GM12878 (cell line): Measurements from ENCODE around the gene PLPP7. TPM values are rescaled to one million over a fixed set of nuclear protein-coding genes. Genes with fewer than 3 reads are reported as not detected.

Source experiments
- ATAC-seq: fragments of 200-7000 bp; cut with Tn5 transposase; 3 replicates; pipeline ENCODE4 v1.9.1; 2020; ENCODE audit warnings: mild to moderate bottlenecking, moderate library complexity
- BruUV-seq: library from RNA; stranded (reverse); fragments of 400-500 nt; replicated peaks from 2 replicates; lab custom pipeline; 2021; lab: Mats Ljungman, UMichigan
- CTCF ChIA-PET: fragments of 300-600 bp; sonication (Branson Sonifier 250); formaldehyde crosslinking; extraction: SDS; loops from one replicate; lab custom pipeline; 2021; ENCODE audit warnings: inconsistent platforms; lab: Yijun Ruan, JAX
- POLR2A ChIA-PET: fragments of 350-600 bp; formaldehyde crosslinking; extraction: SDS; loops from one replicate; lab custom pipeline; 2021; ENCODE audit warnings: inconsistent platforms; lab: Charles Lee
- RAD21 ChIA-PET: fragments of 300-600 bp; sonication (Branson Sonifier 250); formaldehyde crosslinking; loops from one replicate; lab custom pipeline; 2023; ENCODE audit warnings: antibody characterized with exemption; ENCODE audit not compliant: unreplicated experiment; lab: Charles Lee
- SMC1A ChIA-PET: fragments of 300-600 bp; sonication (Branson Sonifier 250); formaldehyde crosslinking; loops from one replicate; lab custom pipeline; 2023; ENCODE audit not compliant: unreplicated experiment, uncharacterized antibody; lab: Charles Lee
- DNase-seq: peaks from one replicate; pipeline ENCODE4 v3.0.0-alpha.2; 2011; ENCODE audit warnings: low read depth, low spot score
- FAIRE-seq: peaks from 3 replicates; lab custom pipeline; 2011; peaks lifted over from hg19 to GRCh38; lab: Jason Lieb, UNC
- H2AFZ ChIP-seq: 2 replicates; pipeline ENCODE4 v1.6.0; 2011; ENCODE audit warnings: low read depth, low read length, control low read depth; ENCODE audit not compliant: control insufficient read depth
- H3K27ac ChIP-seq: 2 replicates; pipeline ENCODE4 v1.5.1; 2011; ENCODE audit warnings: control low read depth; ENCODE audit not compliant: control insufficient read depth, insufficient read depth
- H3K27me3 ChIP-seq, 2 experiments: replicated peaks in 1 of 2; 2 replicates each; pipeline versions ENCODE4 v1.6.0 to v1.6.1; 2011; ENCODE audit warnings: low read length in 1 of 2; ENCODE audit not compliant: control insufficient read depth in 2 of 2, insufficient read depth in 2 of 2
- H3K36me3 ChIP-seq, 2 experiments: 2 replicates each; pipeline ENCODE4 v1.5.1; 2011; ENCODE audit warnings: low read length in 1 of 2; ENCODE audit not compliant: control insufficient read depth in 2 of 2, insufficient read depth in 2 of 2
- H3K4me1 ChIP-seq: 2 replicates; pipeline ENCODE4 v1.6.1; 2011; ENCODE audit warnings: mild to moderate bottlenecking, low read length, moderate library complexity, mixed read lengths; ENCODE audit not compliant: control insufficient read depth, insufficient read depth
- H3K4me2 ChIP-seq: 2 replicates; pipeline ENCODE4 v1.6.0; 2011; ENCODE audit warnings: control low read depth; ENCODE audit not compliant: control insufficient read depth, insufficient read depth
- H3K4me3 ChIP-seq: fragments of 200-600 bp; sonication (generic); 2 replicates; pipeline ENCODE4 v1.5.1; 2016
- H3K79me2 ChIP-seq: 2 replicates; pipeline ENCODE4 v1.6.0; 2011; ENCODE audit warnings: low read length; ENCODE audit not compliant: control insufficient read depth, insufficient read depth
- H3K9ac ChIP-seq: 2 replicates; pipeline ENCODE4 v1.8.0; 2011; ENCODE audit warnings: low read length, control low read depth, mixed read lengths; ENCODE audit not compliant: control insufficient read depth, insufficient read depth
- H3K9me3 ChIP-seq: replicated peaks from 3 replicates; pipeline ENCODE4 v1.5.1; 2011; ENCODE audit warnings: mild to moderate bottlenecking, low read length; ENCODE audit not compliant: control insufficient read depth, insufficient read depth
- H4K20me1 ChIP-seq: 2 replicates; pipeline ENCODE4 v1.6.0; 2011; ENCODE audit not compliant: control insufficient read depth, insufficient read depth
- ATF7 ChIP-seq: fragments of 450-650 bp; IDR thresholded peaks from 2 replicates; pipeline ENCODE4 v1.6.1; 2016; ENCODE audit warnings: low read depth, mild to moderate bottlenecking
- CREM ChIP-seq: IDR thresholded peaks from 2 replicates; pipeline ENCODE4 v1.6.1; 2014; ENCODE audit warnings: antibody characterized with exemption, low read depth
- ETV6 ChIP-seq, 2 experiments: fragments of 450-650 bp in 1 of 2; IDR thresholded peaks in 1 of 2; conservative IDR thresholded peaks in 1 of 2; 2 replicates each; pipeline ENCODE4 v1.6.1; 2014; ENCODE audit warnings: antibody characterized with exemption in 1 of 2, borderline replicate concordance in 1 of 2, low read depth in 1 of 2, mild to moderate bottlenecking in 1 of 2, moderate library complexity in 1 of 2
- KAT2A ChIP-seq: conservative IDR thresholded peaks from 2 replicates; pipeline ENCODE4 v1.6.1; 2011; ENCODE audit warnings: low read depth, low read length; ENCODE audit not compliant: control insufficient read depth
- MYB ChIP-seq: fragments of 150-350 bp; IDR thresholded peaks from 2 replicates; pipeline ENCODE4 v1.6.1; 2014; ENCODE audit warnings: mild to moderate bottlenecking, low read depth, low read length, borderline replicate concordance
- NFIC ChIP-seq: IDR thresholded peaks from 2 replicates; pipeline ENCODE4 v1.6.1; 2012; ENCODE audit warnings: low read depth, mild to moderate bottlenecking, inconsistent platforms, low read length, moderate library complexity
- POLR2A ChIP-seq: IDR thresholded peaks from 2 replicates; pipeline ENCODE4 v1.6.1; 2011; ENCODE audit warnings: low read depth, mild to moderate bottlenecking, low read length
- SUPT20H ChIP-seq: IDR thresholded peaks from 2 replicates; pipeline ENCODE4 v1.6.1; 2011; ENCODE audit warnings: low read depth, mild to moderate bottlenecking, low read length, moderate library complexity, borderline replicate concordance; ENCODE audit not compliant: control insufficient read depth
- TBL1XR1 ChIP-seq: IDR thresholded peaks from 2 replicates; pipeline ENCODE4 v1.6.1; 2012; ENCODE audit warnings: low read depth, low read length, improper control_type of control experiment
- YY1 ChIP-seq: IDR thresholded peaks from 2 replicates; pipeline ENCODE4 v1.6.1; 2011; ENCODE audit warnings: low read depth, mild to moderate bottlenecking, low read length
- WGBS: methylation state at CpG from one replicate; pipeline ENCODE4 v1.1.6; 2016; ENCODE audit warnings: low lambda C conversion rate; ENCODE audit not compliant: insufficient replicate concordance, insufficient coverage; ENCODE audit errors: missing lambda C conversion rate; 5-methylcytosine and 5-hydroxymethylcytosine counted together
- in situ Hi-C: fragments of 300-500 bp; cut with MboI; formaldehyde crosslinking; loops from 9 replicates; pipeline ENCODE4 v1.14.3; 2018; ENCODE audit warnings: mixed read lengths
- intact Hi-C: fragments of 100-400 bp; cut with micrococcal nuclease; formaldehyde crosslinking; loops from one replicate; pipeline ENCODE4 v1.14.2; 2022; ENCODE audit not compliant: unreplicated experiment
- polyA plus RNA-seq, 11 experiments: library from polyadenylated mRNA; depleted of rRNA in 4 of 11; unstranded in 6 of 11; stranded (reverse) in 5 of 11; fragments of >200 nt; fragmentation: Nextera tagmentation in 4 of 11; fragmentation: Illumina TruSeq in 1 of 11; extraction: Ambion mirVana in 4 of 11; extraction: Trizol in 1 of 11; gene quantifications; 1 replicate in 1 of 11; 2 replicates in 10 of 11; pipeline versions ENCODE4 v1.2.1 to v1.2.3, GENCODE V29; 2011 to 2016; ENCODE audit warnings: inconsistent platforms in 2 of 11, missing spikeins in 2 of 11, low read depth in 1 of 11
- total RNA-seq, 4 experiments: library from RNA; depleted of rRNA in 3 of 4; stranded (reverse); fragments of >200 nt in 3 of 4; fragmentation: Illumina TruSeq in 1 of 4; extraction: Trizol in 1 of 4; gene quantifications; 2 replicates each; pipeline versions ENCODE4 v1.2.1 to v1.2.3, GENCODE V29; 2013 to 2021
- TF ChIP-seq, protein P1 (sequence below): fragments of 450-650 bp; IDR thresholded peaks from 2 replicates; pipeline ENCODE4 v1.6.1; 2016; ENCODE audit warnings: mild to moderate bottlenecking
- TF ChIP-seq, protein P2 (sequence below): IDR thresholded peaks from 2 replicates; pipeline ENCODE4 v1.6.1; 2011; ENCODE audit warnings: mild to moderate bottlenecking, low read depth, low read length, moderate library complexity; ENCODE audit not compliant: insufficient replicate concordance

Gene PLPP7
- total and polyA plus RNA-seq, 10 of the 15 experiments (the other 5 are each of a cell fraction or from before 2014, with no cell fraction given) = 0.05 to 1.0 (median 0.40) TPM; not detected in 3

DNA sequence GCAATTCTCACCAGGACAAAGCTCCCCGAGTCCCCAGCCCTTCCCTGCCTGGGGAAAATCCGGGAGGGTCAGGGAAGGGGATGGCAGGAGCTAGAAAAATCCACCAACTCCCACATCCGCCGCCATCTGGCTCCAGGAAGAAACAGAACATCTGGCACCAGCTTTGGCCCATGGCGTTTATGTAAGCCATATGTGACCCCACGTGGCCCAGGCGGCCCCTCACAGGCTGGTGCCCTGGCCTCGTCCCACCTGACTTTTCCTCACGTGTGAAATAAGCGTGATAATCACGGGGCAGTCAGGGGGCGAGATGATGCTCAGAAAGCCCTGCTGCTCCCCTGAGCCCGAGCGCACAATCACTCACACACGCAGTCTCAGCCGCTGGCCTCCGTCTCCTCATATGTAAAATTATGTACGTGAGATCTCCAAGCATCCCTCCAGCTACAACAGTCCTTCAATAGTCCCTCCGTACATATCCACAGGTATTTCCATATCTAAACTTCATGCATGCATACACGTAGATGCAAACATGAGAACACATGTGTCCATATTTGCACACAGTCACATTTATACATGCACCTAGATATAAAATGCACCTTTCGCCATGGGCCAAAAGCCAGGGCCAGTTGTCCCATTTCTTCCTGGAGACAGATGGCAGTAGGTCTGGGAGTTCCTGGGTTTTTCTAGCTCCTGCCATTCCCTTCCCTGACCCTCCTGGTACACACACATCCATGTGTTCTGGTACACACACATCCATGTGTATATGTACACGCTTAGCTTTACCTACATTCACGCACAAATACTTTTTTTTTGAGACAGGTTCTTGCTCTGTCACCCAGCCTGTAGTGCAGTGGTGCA is 28.9 kb downstream of the PLPP7 start:
- 42% methylated on average over 23 of the region's 23 CpGs for WGBS
- no peaks in the 10 kb centered on the region for H3K4me1 ChIP-seq
- H2AFZ ChIP-seq = no peak overlapping the region
- H4K20me1 ChIP-seq = no peaks in the 10 kb centered on the region
- H3K79me2 ChIP-seq = no peaks in the 10 kb centered on the region
- no peak overlapping the region for H3K9ac ChIP-seq
- DNase-seq (no peak), ATAC-seq (no peak), FAIRE-seq (no peak)
- SMC1A ChIA-PET = no interaction called here
- RAD21 ChIA-PET = no interaction called here
- no peaks in the 10 kb centered on the region; a peak in 2 of 4 replicates for H3K27me3 ChIP-seq
- no peak overlapping the region for H3K4me3 ChIP-seq
- H3K4me2 ChIP-seq = no peak overlapping the region
- CTCF ChIA-PET = no interaction called here
- H3K36me3 ChIP-seq = no peaks in the 10 kb centered on the region
- intact Hi-C loops = no loop called here
- TF ChIP-seq TBL1XR1 (no peak), KAT2A (no peak), POLR2A (no peak), YY1 (no peak), MYB (no peak), CREM (no peak), ATF7 (no peak), SUPT20H (no peak), ETV6 (conservative IDR thresholded peaks at IDR 0.05 in 1 of 2, IDR thresholded peaks at IDR 0.05 in 1 of 2; ENCODE audit: borderline replicate concordance in 1 of 2, low read depth in 1 of 2) (no peak), NFIC (no peak)
- TF ChIP-seq, protein P1, sequence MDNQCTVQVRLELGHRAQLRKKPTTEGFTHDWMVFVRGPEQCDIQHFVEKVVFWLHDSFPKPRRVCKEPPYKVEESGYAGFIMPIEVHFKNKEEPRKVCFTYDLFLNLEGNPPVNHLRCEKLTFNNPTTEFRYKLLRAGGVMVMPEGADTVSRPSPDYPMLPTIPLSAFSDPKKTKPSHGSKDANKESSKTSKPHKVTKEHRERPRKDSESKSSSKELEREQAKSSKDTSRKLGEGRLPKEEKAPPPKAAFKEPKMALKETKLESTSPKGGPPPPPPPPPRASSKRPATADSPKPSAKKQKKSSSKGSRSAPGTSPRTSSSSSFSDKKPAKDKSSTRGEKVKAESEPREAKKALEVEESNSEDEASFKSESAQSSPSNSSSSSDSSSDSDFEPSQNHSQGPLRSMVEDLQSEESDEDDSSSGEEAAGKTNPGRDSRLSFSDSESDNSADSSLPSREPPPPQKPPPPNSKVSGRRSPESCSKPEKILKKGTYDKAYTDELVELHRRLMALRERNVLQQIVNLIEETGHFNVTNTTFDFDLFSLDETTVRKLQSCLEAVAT = no peak
- TF ChIP-seq, protein P2, sequence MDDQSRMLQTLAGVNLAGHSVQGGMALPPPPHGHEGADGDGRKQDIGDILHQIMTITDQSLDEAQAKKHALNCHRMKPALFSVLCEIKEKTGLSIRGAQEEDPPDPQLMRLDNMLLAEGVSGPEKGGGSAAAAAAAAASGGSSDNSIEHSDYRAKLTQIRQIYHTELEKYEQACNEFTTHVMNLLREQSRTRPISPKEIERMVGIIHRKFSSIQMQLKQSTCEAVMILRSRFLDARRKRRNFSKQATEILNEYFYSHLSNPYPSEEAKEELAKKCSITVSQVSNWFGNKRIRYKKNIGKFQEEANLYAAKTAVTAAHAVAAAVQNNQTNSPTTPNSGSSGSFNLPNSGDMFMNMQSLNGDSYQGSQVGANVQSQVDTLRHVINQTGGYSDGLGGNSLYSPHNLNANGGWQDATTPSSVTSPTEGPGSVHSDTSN = no peak
- POLR2A ChIA-PET = interaction anchor here (0.5 kb wide), 1 partner anchor 62 kb away, joined by 6 read pairs; no protein-coding TSS in a partner anchor
- BruUV-seq = no TSS peak
- in situ Hi-C loops = no loop called here
- H3K27ac ChIP-seq = no peak overlapping the region
- H3K9me3 ChIP-seq = no peaks in the 10 kb centered on the region
